HepG2 (cell line): ENCODE data around the gene SH2B2. TPM values are rescaled to one million over a fixed set of nuclear protein-coding genes. Genes with fewer than 3 reads are reported as not detected.

ENCODE experiments used
- AHR ChIP-seq: IDR thresholded peaks from 2 replicates; pipeline ENCODE4 v1.6.1; 2018; ENCODE audit warnings: missing genetic modification reagents, missing compliant biosample characterization
- GTF2F1 ChIP-seq: fragments of 150-350 bp; IDR thresholded peaks from 2 replicates; pipeline ENCODE4 v1.6.1; 2014; ENCODE audit warnings: low read length
- HDAC1 ChIP-seq: sonication (generic); formaldehyde crosslinking; IDR thresholded peaks from 2 replicates; pipeline ENCODE4 v1.5.1; 2020; ENCODE audit warnings: mild to moderate bottlenecking, missing genetic modification reagents
- HOXD1 ChIP-seq: sonication (generic); formaldehyde crosslinking; IDR thresholded peaks from 2 replicates; pipeline ENCODE4 v1.5.0; 2020; ENCODE audit warnings: missing genetic modification reagents
- MAF1 ChIP-seq: sonication (generic); formaldehyde crosslinking; IDR thresholded peaks from 2 replicates; pipeline ENCODE4 v1.5.0; 2020; ENCODE audit warnings: missing genetic modification reagents, borderline replicate concordance
- MAX ChIP-seq: IDR thresholded peaks from 2 replicates; pipeline ENCODE4 v1.6.1; 2012; ENCODE audit warnings: inconsistent platforms
- SETDB1 ChIP-seq: sonication (generic); formaldehyde crosslinking; IDR thresholded peaks from 2 replicates; pipeline ENCODE4 v1.5.1; 2020; ENCODE audit warnings: missing genetic modification reagents, mild to moderate bottlenecking, borderline replicate concordance
- SOX13 ChIP-seq, 3 experiments: fragments of 450-650 bp in 1 of 3; sonication (generic) in 1 of 3; formaldehyde crosslinking in 1 of 3; IDR thresholded peaks in 2 of 3; conservative IDR thresholded peaks in 1 of 3; 2 replicates each; pipeline versions ENCODE4 v1.5.0 to v1.6.1; 2016 to 2020; ENCODE audit warnings: antibody characterized with exemption in 1 of 3, mild to moderate bottlenecking in 1 of 3, missing compliant biosample characterization in 1 of 3, missing genetic modification reagents in 1 of 3, moderate library complexity in 1 of 3
- SOX5 ChIP-seq: IDR thresholded peaks from 2 replicates; pipeline ENCODE4 v1.6.1; 2016; ENCODE audit warnings: borderline replicate concordance
- ZNF503 ChIP-seq: sonication (generic); formaldehyde crosslinking; IDR thresholded peaks from 2 replicates; pipeline ENCODE4 v1.4.0; 2020; ENCODE audit warnings: missing genetic modification reagents
- ZNF543 ChIP-seq: sonication (generic); formaldehyde crosslinking; IDR thresholded peaks from 2 replicates; pipeline ENCODE4 v1.4.0; 2020; ENCODE audit warnings: mild to moderate bottlenecking, missing genetic modification reagents
- ZNF550 ChIP-seq: sonication (generic); formaldehyde crosslinking; IDR thresholded peaks from 2 replicates; pipeline ENCODE4 v1.4.0; 2020; ENCODE audit warnings: mild to moderate bottlenecking, missing genetic modification reagents, borderline replicate concordance
- ZNF574 ChIP-seq: sonication (generic); formaldehyde crosslinking; IDR thresholded peaks from 2 replicates; pipeline ENCODE4 v1.4.0; 2020; ENCODE audit warnings: missing genetic modification reagents
- ZNF576 ChIP-seq: sonication (generic); formaldehyde crosslinking; IDR thresholded peaks from 2 replicates; pipeline ENCODE4 v1.4.0; 2020; ENCODE audit warnings: mild to moderate bottlenecking, missing genetic modification reagents
- ZNF597 ChIP-seq: sonication (generic); formaldehyde crosslinking; IDR thresholded peaks from 2 replicates; pipeline ENCODE4 v1.5.0; 2020; ENCODE audit warnings: missing genetic modification reagents
- ZNF691 ChIP-seq: sonication (generic); formaldehyde crosslinking; IDR thresholded peaks from 2 replicates; pipeline ENCODE4 v1.4.0; 2020; ENCODE audit warnings: missing genetic modification reagents, low read depth, mild to moderate bottlenecking, borderline replicate concordance
- ZNF770 ChIP-seq: sonication (generic); formaldehyde crosslinking; IDR thresholded peaks from 2 replicates; pipeline ENCODE4 v1.5.0; 2020; ENCODE audit warnings: mild to moderate bottlenecking, missing genetic modification reagents
- polyA plus RNA-seq, 8 experiments: library from polyadenylated mRNA; depleted of rRNA in 3 of 8; stranded (reverse) in 7 of 8; unstranded in 1 of 8; fragments of >200 nt; fragmentation: Illumina TruSeq in 4 of 8; extraction: Trizol in 4 of 8; gene quantifications; 2 replicates each; pipeline versions ENCODE4 v1.2.1 to v1.2.3, GENCODE V29; 2011 to 2016; ENCODE audit warnings: low read depth in 4 of 8, missing spikeins in 1 of 8, mixed read lengths in 1 of 8; ENCODE audit not compliant: insufficient read depth in 1 of 8
- total RNA-seq, 5 experiments: library from RNA; depleted of rRNA; stranded (reverse); fragments of >200 nt; fragmentation: Illumina TruSeq; extraction: Trizol; gene quantifications; 2 replicates each; pipeline ENCODE4 v1.2.3, GENCODE V29; 2016; ENCODE audit warnings: low read depth in 1 of 5

Gene SH2B2
- total and polyA plus RNA-seq, 2 of the 13 experiments (the other 11 are each of a cell fraction or from before 2014, with no cell fraction given), result 0.46 to 1.3 TPM

GRCh38 chr7:102286237-102287110, at the start of gene SH2B2 (continued):
- TF ChIP-seq ZNF597 (CRISPR knock-in tag) (no peak), MAF1 (CRISPR knock-in tag) (no peak; the same call in 1 of the 2 replicates), ZNF543 (CRISPR knock-in tag) (0 out of 2 replicates have a peak, but pooled peaks have one; percentile 50), AHR (CRISPR knock-in tag) (0 out of 2 replicates have a peak, but pooled peaks have one; percentile 31), SETDB1 (CRISPR knock-in tag) (no peak), ZNF691 (CRISPR knock-in tag) (no peak), HOXD1 (0 out of 2 replicates have a peak, but pooled peaks have one; percentile 59), ZNF770 (CRISPR knock-in tag) (peak; percentile 45; the same call in 1 of the 2 replicates), MAX (peak; percentile 76), SOX5 (CRISPR knock-in tag) (peak; percentile 33; the same call in 1 of the 2 replicates), ZNF574 (CRISPR knock-in tag) (0 out of 2 replicates have a peak, but pooled peaks have one; percentile 50), HDAC1 (CRISPR knock-in tag) (peak; percentile 56; the same call in 1 of the 2 replicates), ZNF503 (CRISPR knock-in tag) (peak; percentile 39; the same call in 1 of the 2 replicates), GTF2F1 (no peak), SOX13 (IDR thresholded peaks at IDR 0.05) (no peak), SOX13 (CRISPR knock-in tag; conservative IDR thresholded peaks at IDR 0.05 in 1 of 2, IDR thresholded peaks at IDR 0.05 in 1 of 2) (peak in 1 of 2 experiments; percentile 64; a peak in 2 of 4 replicates), ZNF550 (CRISPR knock-in tag) (no peak), ZNF576 (CRISPR knock-in tag) (no peak)
